Nephron progenitor cell (in vitro differentiated cells): Measurements from ENCODE around the gene ITGAL.
"Not testable (repeated sequence)": the region's sequence is repeated elsewhere in the genome, so short reads cannot be mapped to it uniquely, and the experiment has no call there.

ENCODE experiments used
- DNase-seq: peaks from one replicate; pipeline ENCODE4 v3.0.0; 2021
- H3K27ac Mint-ChIP-seq: 2 replicates; pipeline ENCODE4 v1.8.0; 2021; ENCODE audit warnings: mild to moderate bottlenecking, moderate library complexity, mixed read lengths
- H3K27me3 Mint-ChIP-seq: 2 replicates; pipeline ENCODE4 v1.8.0; 2021; ENCODE audit warnings: mild to moderate bottlenecking, low read depth, mixed read lengths; ENCODE audit not compliant: poor library complexity
- H3K36me3 Mint-ChIP-seq: 2 replicates; pipeline ENCODE4 v1.8.0; 2021; ENCODE audit warnings: low read depth, mixed read lengths
- H3K4me1 Mint-ChIP-seq: 2 replicates; pipeline ENCODE4 v1.8.0; 2021; ENCODE audit warnings: mixed read lengths
- H3K4me3 Mint-ChIP-seq: 2 replicates; pipeline ENCODE4 v1.8.0; 2021; ENCODE audit warnings: mild to moderate bottlenecking, moderate library complexity, mixed read lengths
- H3K9me3 Mint-ChIP-seq: 2 replicates; pipeline ENCODE4 v1.8.0; 2021; ENCODE audit warnings: mild to moderate bottlenecking, moderate library complexity, mixed read lengths
- TF ChIP-seq, protein P1 (sequence below): fragments of 200-600 bp; sonication (generic); IDR thresholded peaks from 2 replicates; pipeline ENCODE4 v1.5.0; 2021; ENCODE audit warnings: antibody characterized with exemption

The ITGAL gene

GRCh38 chr16:30474074-30474452 is 1.5 kb downstream of the ITGAL start:
- Mint-ChIP-seq H3K27ac (no peak overlapping the region), H3K4me1 (no peaks in the 10 kb centered on the region), H3K4me3 (no peak overlapping the region), H3K36me3 (no peaks in the 10 kb centered on the region), H3K9me3 (no peaks in the 10 kb centered on the region), H3K27me3 (peaks cover 15% of the 10 kb centered on the region)
- TF ChIP-seq, protein P1, sequence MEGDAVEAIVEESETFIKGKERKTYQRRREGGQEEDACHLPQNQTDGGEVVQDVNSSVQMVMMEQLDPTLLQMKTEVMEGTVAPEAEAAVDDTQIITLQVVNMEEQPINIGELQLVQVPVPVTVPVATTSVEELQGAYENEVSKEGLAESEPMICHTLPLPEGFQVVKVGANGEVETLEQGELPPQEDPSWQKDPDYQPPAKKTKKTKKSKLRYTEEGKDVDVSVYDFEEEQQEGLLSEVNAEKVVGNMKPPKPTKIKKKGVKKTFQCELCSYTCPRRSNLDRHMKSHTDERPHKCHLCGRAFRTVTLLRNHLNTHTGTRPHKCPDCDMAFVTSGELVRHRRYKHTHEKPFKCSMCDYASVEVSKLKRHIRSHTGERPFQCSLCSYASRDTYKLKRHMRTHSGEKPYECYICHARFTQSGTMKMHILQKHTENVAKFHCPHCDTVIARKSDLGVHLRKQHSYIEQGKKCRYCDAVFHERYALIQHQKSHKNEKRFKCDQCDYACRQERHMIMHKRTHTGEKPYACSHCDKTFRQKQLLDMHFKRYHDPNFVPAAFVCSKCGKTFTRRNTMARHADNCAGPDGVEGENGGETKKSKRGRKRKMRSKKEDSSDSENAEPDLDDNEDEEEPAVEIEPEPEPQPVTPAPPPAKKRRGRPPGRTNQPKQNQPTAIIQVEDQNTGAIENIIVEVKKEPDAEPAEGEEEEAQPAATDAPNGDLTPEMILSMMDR, result no peak
- DNase-seq, result no peak

GRCh38 chr16:30474684-30475083 is 2.1 kb downstream of the ITGAL start:
- DNase-seq, result no peak
- no peak overlapping the region for H3K27ac Mint-ChIP-seq
- TF ChIP-seq, protein P1, result no peak
- H3K27me3 Mint-ChIP-seq, result peaks cover 15% of the 10 kb centered on the region
- no peak overlapping the region for H3K4me3 Mint-ChIP-seq
- H3K4me1 Mint-ChIP-seq, result no peaks in the 10 kb centered on the region
- no peaks in the 10 kb centered on the region for H3K9me3 Mint-ChIP-seq
- no peaks in the 10 kb centered on the region for H3K36me3 Mint-ChIP-seq

DNA sequence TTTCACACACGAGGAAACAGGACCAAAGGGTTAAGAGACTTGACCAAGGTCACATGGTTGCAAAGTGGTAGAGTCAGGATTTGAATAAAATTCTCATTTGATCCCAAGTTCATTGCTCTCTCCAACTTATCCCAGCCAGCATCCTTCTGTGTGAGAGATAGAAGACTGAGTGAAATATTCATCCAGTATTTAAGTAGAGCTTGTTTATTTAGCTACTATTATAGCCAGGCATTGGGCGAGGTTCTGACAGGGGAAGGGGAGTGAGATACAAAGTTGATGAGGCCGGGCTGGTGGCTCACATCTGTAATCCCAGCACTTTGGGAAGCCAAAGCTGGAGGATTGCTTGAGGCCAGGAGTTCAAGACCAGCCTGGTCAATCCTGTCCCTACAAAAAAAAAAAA is 4.4 kb downstream of the ITGAL start:
- Mint-ChIP-seq H3K27me3 (peaks cover 30% of the 10 kb centered on the region), H3K9me3 (no peaks in the 10 kb centered on the region), H3K4me3 (no peak overlapping the region), H3K36me3 (no peaks in the 10 kb centered on the region), H3K4me1 (no peaks in the 10 kb centered on the region), H3K27ac (no peak overlapping the region)
- DNase-seq, result no peak
- TF ChIP-seq, protein P1, result no peak

DNA sequence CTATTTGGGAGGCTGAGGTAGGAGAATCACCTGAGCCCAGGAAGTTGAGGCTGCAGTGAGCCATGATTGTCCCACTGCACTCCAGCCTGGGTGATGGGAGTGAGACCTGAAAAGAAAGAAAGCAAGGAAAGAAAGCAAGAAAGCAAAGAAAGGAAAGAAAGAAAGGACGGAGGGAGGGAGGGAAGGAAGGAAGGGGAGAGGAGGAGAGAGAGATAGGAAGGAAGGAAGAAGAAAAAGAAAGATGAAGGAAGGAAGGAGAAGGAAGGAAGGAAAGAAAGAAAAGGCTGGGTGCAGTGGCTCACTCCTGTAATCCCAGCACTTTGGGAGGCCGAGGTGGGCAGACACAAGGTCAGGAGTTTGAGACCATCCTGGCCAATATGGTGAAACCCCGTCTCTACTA is 5.2 kb downstream of the ITGAL start:
- H3K27me3 Mint-ChIP-seq, result peaks cover 33% of the 10 kb centered on the region
- not testable (repeated sequence) for H3K4me1 Mint-ChIP-seq, H3K27ac Mint-ChIP-seq, H3K4me3 Mint-ChIP-seq, H3K9me3 Mint-ChIP-seq, DNase-seq, H3K36me3 Mint-ChIP-seq

DNA sequence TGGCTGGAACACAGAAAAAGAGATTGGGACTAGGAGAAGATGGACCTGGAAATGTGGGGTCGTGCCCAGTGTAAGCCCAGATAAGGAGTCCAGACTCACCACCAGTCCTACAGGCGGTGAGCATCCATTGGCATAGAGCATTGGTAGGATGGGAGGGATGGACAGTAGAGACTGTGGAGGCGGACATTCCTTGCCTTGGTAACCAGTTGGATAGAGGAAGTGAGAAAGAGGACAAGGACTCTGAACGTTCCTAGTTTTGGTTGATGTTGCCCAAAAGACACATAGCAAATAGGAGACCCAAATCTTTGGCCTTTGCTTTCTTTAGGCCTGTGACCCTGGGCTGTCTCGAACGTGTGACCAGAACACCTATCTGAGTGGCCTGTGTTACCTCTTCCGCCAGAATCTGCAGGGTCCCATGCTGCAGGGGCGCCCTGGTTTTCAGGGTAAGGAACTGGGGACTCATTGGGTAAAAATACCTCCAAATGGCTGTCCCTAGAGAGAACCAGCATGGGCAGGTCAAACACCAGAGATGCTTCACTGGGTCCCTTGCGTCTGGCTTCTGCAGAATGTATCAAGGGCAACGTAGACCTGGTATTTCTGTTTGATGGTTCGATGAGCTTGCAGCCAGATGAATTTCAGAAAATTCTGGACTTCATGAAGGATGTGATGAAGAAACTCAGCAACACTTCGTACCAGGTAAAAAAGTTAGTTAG is 6.4 kb downstream of the ITGAL start:
- Mint-ChIP-seq H3K4me3 (no peak overlapping the region), H3K27ac (no peak overlapping the region), H3K36me3 (no peaks in the 10 kb centered on the region), H3K4me1 (no peaks in the 10 kb centered on the region), H3K9me3 (no peaks in the 10 kb centered on the region), H3K27me3 (peaks cover 42% of the 10 kb centered on the region)
- TF ChIP-seq, protein P1, result no peak
- no peak for DNase-seq

- DNase-seq, result no peak
- TF ChIP-seq, protein P1, result no peak
- H3K4me3 Mint-ChIP-seq, result no peak overlapping the region
- H3K9me3 Mint-ChIP-seq, result no peaks in the 10 kb centered on the region
- no peak overlapping the region for H3K27ac Mint-ChIP-seq
- peaks cover 48% of the 10 kb centered on the region for H3K27me3 Mint-ChIP-seq
- peaks cover 9% of the 10 kb centered on the region for H3K4me1 Mint-ChIP-seq
- H3K36me3 Mint-ChIP-seq, result no peaks in the 10 kb centered on the region
Measured at GRCh38 chr16:30481381-30481780, 8.8 kb downstream of the ITGAL start.
